HepG2 (cell line): ENCODE results near the gene KCNT1.

Experiments used
- ESRRA ChIP-seq: sonication (generic); formaldehyde crosslinking; IDR thresholded peaks from 2 replicates; pipeline ENCODE4 v1.5.1; 2020; ENCODE audit warnings: mild to moderate bottlenecking, low read depth, missing genetic modification reagents
- FOSL2 ChIP-seq: sonication (generic); formaldehyde crosslinking; IDR thresholded peaks from 2 replicates; pipeline ENCODE4 v1.4.0; 2020; ENCODE audit warnings: missing genetic modification reagents
- ZNF335 ChIP-seq: sonication (generic); formaldehyde crosslinking; IDR thresholded peaks from 2 replicates; pipeline ENCODE4 v1.4.0; 2020; ENCODE audit warnings: missing genetic modification reagents
- ZNF644 ChIP-seq: IDR thresholded peaks from 2 replicates; pipeline ENCODE4 v1.6.1; 2016; ENCODE audit warnings: low read depth
- TF ChIP-seq, protein P1 (sequence below): sonication (generic); formaldehyde crosslinking; IDR thresholded peaks from 2 replicates; pipeline ENCODE4 v1.4.0; 2020; ENCODE audit warnings: missing genetic modification reagents
- TF ChIP-seq, protein P2 (sequence below): sonication (generic); formaldehyde crosslinking; IDR thresholded peaks from 2 replicates; pipeline ENCODE4 v1.5.0; 2020; ENCODE audit warnings: missing genetic modification reagents

DNA sequence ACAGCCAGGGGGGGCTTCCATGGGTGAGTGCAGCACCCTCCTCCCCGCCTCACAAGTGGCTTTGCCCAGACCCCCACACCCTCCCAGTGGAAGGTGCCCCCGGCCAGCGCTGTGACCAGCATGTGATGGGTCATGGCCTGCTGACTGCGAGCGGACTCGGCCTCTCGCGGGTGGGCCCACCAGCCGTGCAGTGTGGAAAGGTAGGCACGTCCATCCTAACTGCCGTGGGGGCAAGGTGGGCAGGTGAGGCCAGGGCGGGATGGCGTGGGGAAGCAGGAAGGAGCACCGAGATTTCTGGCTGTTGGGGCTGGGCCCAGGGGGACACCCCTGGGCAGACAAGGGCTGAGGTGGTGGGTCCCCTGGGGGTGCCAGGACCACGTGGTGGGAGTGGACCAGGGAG lies 14.8 kb upstream of the KCNT1 start:
- TF ChIP-seq ESRRA (CRISPR knock-in tag) (no peak), FOSL2 (CRISPR knock-in tag) (no peak), ZNF644 (CRISPR knock-in tag) (no peak), ZNF335 (CRISPR knock-in tag) (no peak)
- TF ChIP-seq, protein P1, sequence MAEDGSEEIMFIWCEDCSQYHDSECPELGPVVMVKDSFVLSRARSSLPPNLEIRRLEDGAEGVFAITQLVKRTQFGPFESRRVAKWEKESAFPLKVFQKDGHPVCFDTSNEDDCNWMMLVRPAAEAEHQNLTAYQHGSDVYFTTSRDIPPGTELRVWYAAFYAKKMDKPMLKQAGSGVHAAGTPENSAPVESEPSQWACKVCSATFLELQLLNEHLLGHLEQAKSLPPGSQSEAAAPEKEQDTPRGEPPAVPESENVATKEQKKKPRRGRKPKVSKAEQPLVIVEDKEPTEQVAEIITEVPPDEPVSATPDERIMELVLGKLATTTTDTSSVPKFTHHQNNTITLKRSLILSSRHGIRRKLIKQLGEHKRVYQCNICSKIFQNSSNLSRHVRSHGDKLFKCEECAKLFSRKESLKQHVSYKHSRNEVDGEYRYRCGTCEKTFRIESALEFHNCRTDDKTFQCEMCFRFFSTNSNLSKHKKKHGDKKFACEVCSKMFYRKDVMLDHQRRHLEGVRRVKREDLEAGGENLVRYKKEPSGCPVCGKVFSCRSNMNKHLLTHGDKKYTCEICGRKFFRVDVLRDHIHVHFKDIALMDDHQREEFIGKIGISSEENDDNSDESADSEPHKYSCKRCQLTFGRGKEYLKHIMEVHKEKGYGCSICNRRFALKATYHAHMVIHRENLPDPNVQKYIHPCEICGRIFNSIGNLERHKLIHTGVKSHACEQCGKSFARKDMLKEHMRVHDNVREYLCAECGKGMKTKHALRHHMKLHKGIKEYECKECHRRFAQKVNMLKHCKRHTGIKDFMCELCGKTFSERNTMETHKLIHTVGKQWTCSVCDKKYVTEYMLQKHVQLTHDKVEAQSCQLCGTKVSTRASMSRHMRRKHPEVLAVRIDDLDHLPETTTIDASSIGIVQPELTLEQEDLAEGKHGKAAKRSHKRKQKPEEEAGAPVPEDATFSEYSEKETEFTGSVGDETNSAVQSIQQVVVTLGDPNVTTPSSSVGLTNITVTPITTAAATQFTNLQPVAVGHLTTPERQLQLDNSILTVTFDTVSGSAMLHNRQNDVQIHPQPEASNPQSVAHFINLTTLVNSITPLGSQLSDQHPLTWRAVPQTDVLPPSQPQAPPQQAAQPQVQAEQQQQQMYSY: no peak
- TF ChIP-seq, protein P2, sequence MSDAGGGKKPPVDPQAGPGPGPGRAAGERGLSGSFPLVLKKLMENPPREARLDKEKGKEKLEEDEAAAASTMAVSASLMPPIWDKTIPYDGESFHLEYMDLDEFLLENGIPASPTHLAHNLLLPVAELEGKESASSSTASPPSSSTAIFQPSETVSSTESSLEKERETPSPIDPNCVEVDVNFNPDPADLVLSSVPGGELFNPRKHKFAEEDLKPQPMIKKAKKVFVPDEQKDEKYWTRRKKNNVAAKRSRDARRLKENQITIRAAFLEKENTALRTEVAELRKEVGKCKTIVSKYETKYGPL (CRISPR knock-in tag): no peak
